ENCODE measurements around the gene CST6. TPM values are rescaled to one million over a fixed set of nuclear protein-coding genes. Genes with fewer than 3 reads are reported as not detected.

Gene CST6
- total RNA-seq, 1 donor from 2014 or later: not detected

DNA sequence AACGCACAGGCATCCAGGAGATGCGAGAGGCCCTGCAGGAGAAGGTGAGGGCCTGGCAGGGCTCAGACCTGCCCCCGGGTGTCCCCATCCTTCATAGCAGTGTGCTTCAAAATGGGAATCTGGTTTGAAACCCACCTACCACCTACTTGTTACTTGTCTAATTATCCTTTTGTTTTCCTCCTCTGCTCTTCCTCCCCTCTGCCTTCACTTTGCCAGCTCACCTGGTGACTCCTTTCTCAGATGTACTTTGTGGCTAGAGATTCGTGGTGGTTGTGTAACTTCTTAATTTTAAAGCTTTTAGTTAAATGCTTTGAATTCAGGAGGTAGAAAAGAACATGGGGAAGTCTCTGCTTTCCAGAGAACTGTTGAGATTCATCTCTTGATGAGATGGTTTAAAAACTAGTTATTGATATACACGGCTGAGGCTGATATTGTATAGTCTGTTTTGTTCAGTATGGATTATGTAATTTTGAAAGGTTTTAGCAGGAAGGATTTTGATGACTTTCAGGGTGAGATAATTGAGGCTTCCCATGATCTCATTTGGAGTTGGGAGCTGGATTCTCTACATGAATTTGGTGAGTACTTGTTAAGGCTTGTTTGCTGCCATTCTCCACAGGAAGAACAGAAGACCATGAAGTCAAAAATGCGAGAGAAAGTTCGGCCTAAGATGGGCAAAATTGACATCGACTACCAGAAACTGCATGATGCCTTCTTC is 48.3 kb downstream of the CST6 start:
- Mint-ChIP-seq H3K4me3 (ENCODE audit: low read depth) (no peak overlapping the region), H3K27me3 (no peaks in the 10 kb centered on the region), H3K9me3 (ENCODE audit: low read depth) (no peaks in the 10 kb centered on the region), H3K27ac (no peak overlapping the region), H3K4me1 (ENCODE audit: low read depth) (no peaks in the 10 kb centered on the region), H3K36me3 (ENCODE audit: insufficient read depth) (peaks cover 43% of the 10 kb centered on the region)
- TF ChIP-seq CTCF (IDR thresholded peaks at IDR 0.05; ENCODE audit: unreplicated experiment): no peak
- no peak for DNase-seq (ENCODE audit: low spot score, unreplicated experiment)

GRCh38 chr11:66061268-66061667 is 49.5 kb downstream of the CST6 start:
- Mint-ChIP-seq H3K9me3 (ENCODE audit: low read depth) (no peaks in the 10 kb centered on the region), H3K27me3 (no peaks in the 10 kb centered on the region), H3K4me1 (ENCODE audit: low read depth) (no peaks in the 10 kb centered on the region), H3K36me3 (ENCODE audit: insufficient read depth) (peaks cover 45% of the 10 kb centered on the region), H3K27ac (no peak overlapping the region), H3K4me3 (ENCODE audit: low read depth) (no peak overlapping the region)
- DNase-seq (ENCODE audit: low spot score, unreplicated experiment): no peak
- TF ChIP-seq CTCF (IDR thresholded peaks at IDR 0.05; ENCODE audit: unreplicated experiment): no peak

DNA sequence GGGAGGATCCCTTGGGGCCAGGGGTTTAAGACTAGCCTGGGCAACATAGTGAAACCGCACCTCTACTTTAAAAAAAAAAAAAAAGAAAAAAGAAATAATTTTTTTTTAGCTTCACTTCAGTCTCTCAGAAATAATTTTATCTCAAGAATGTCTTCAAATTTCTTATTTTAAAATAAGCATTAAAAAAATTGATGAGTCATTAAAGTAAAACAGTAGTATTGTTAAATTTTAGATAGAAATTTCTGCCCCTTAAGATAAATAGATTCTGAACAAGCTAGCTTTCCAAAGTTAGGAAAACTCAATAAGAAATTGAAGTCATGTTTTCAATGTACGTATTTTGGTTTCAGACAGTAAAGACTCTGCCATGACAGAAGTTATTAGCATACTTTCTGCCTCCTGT is 50.6 kb downstream of the CST6 start:
- TF ChIP-seq CTCF (IDR thresholded peaks at IDR 0.05; ENCODE audit: unreplicated experiment): no peak
- Mint-ChIP-seq H3K4me1 (ENCODE audit: low read depth) (no peaks in the 10 kb centered on the region), H3K4me3 (ENCODE audit: low read depth) (no peak overlapping the region), H3K36me3 (ENCODE audit: insufficient read depth) (peaks cover 50% of the 10 kb centered on the region), H3K9me3 (ENCODE audit: low read depth) (no peaks in the 10 kb centered on the region), H3K27ac (no peak overlapping the region), H3K27me3 (no peaks in the 10 kb centered on the region)
- no peak for DNase-seq (ENCODE audit: low spot score, unreplicated experiment)

Other genes starting within 250 kb of the CST6 start
- 18.4 and 19.3 TPM in 2 replicates for gene AP5B1, start 231.0 kb upstream of the CST6 start, total RNA-seq
- gene OVOL1, start 224.9 kb upstream of the CST6 start, total RNA-seq: 12.4 and 12.7 TPM in 2 replicates
- gene SNX32, start 178.0 kb upstream of the CST6 start, total RNA-seq: 3.6 and 4.6 TPM in 2 replicates
- 864 and 890 TPM in 2 replicates for gene CFL1, start 153.8 kb upstream of the CST6 start, total RNA-seq
- 55.5 and 60.5 TPM in 2 replicates for gene MUS81, start 151.6 kb upstream of the CST6 start, total RNA-seq
- gene EFEMP2, start 139.2 kb upstream of the CST6 start, total RNA-seq: 84.9 and 90.5 TPM in 2 replicates
- gene CTSW, start 132.2 kb upstream of the CST6 start, total RNA-seq: not detected in 2 replicates
- 67.7 and 77.8 TPM in 2 replicates for gene FIBP, start 123.5 kb upstream of the CST6 start, total RNA-seq
- 7.4 and 7.9 TPM in 2 replicates for gene CCDC85B, start 121.3 kb upstream of the CST6 start, total RNA-seq
- gene FOSL1, start 111.6 kb upstream of the CST6 start, total RNA-seq: 1.7 and 2.6 TPM in 2 replicates
- 23.9 and 28.6 TPM in 2 replicates for gene C11orf68, start 92.9 kb upstream of the CST6 start, total RNA-seq
- gene DRAP1, start 92.6 kb upstream of the CST6 start, total RNA-seq: 61.5 and 65.8 TPM in 2 replicates
- not detected in 2 replicates for gene TSGA10IP, start 66.5 kb upstream of the CST6 start, total RNA-seq
- 51.2 and 53.1 TPM in 2 replicates for gene SART1, start 50.3 kb upstream of the CST6 start, total RNA-seq
- 40.1 and 42.6 TPM in 2 replicates for gene EIF1AD, start 9.9 kb upstream of the CST6 start, total RNA-seq
- 200 and 222 TPM in 2 replicates for gene BANF1, start 9.5 kb upstream of the CST6 start, total RNA-seq
- not detected in 2 replicates for gene CATSPER1, start 14.5 kb downstream of the CST6 start, total RNA-seq
- 3.9 and 4.8 TPM in 2 replicates for gene GAL3ST3, start 37.2 kb downstream of the CST6 start, total RNA-seq
- gene SF3B2, start 40.4 kb downstream of the CST6 start, total RNA-seq: 211 and 216 TPM in 2 replicates
- 68.3 and 72.3 TPM in 2 replicates for gene PACS1, start 58.3 kb downstream of the CST6 start, total RNA-seq
- 69.8 and 70.9 TPM in 2 replicates for gene KLC2, start 245.7 kb downstream of the CST6 start, total RNA-seq